DOHH2 (cell line): Measurements from ENCODE around the gene CTSD.
"Not testable (repeated sequence)": the region's sequence is repeated elsewhere in the genome, so short reads cannot be mapped to it uniquely, and the experiment has no call there.

Experiments
- H3F3A ChIP-seq: fragments of 200-600 bp; sonication (generic), shearing (Covaris generic); 2 replicates; pipeline ENCODE4 v1.6.0; 2016; ENCODE audit warnings: antibody characterized with exemption, mild to moderate bottlenecking; ENCODE audit not compliant: control insufficient read depth, insufficient read depth
- H3K27ac ChIP-seq: fragments of 200-600 bp; sonication (generic); 2 replicates; pipeline ENCODE4 v1.5.1; 2014; ENCODE audit warnings: low read depth, mild to moderate bottlenecking, low read length, moderate library complexity
- H3K27me3 ChIP-seq: fragments of 200-600 bp; sonication (generic); 2 replicates; pipeline ENCODE4 v1.6.1; 2014; ENCODE audit warnings: mild to moderate bottlenecking, low read length, mixed read lengths; ENCODE audit not compliant: control insufficient read depth
- H3K36me3 ChIP-seq: fragments of 200-600 bp; sonication (generic); 2 replicates; pipeline ENCODE4 v1.6.1; 2014; ENCODE audit warnings: mild to moderate bottlenecking, low read length, moderate library complexity, mixed read lengths; ENCODE audit not compliant: control insufficient read depth
- H3K4me1 ChIP-seq: fragments of 200-600 bp; sonication (generic); 2 replicates; pipeline ENCODE4 v1.6.1; 2014; ENCODE audit warnings: mild to moderate bottlenecking, low read length, mixed read lengths; ENCODE audit not compliant: control insufficient read depth
- H3K4me2 ChIP-seq: fragments of 200-600 bp; sonication (generic); 2 replicates; pipeline ENCODE4 v1.6.0; 2014; ENCODE audit warnings: mild to moderate bottlenecking, low read length, moderate library complexity
- H3K4me3 ChIP-seq: fragments of 200-600 bp; sonication (generic); 2 replicates; pipeline ENCODE4 v1.5.1; 2014; ENCODE audit warnings: mild to moderate bottlenecking, low read length, mixed read lengths
- H3K79me2 ChIP-seq: fragments of 200-600 bp; sonication (generic); 2 replicates; pipeline ENCODE4 v1.6.1; 2014; ENCODE audit warnings: mild to moderate bottlenecking, low read length, mixed read lengths; ENCODE audit not compliant: control insufficient read depth
- H3K9me2 ChIP-seq: fragments of 200-600 bp; sonication (generic); replicated peaks from 2 replicates; pipeline ENCODE4 v1.6.1; 2014; ENCODE audit warnings: mild to moderate bottlenecking, low read length, mixed read lengths; ENCODE audit not compliant: control insufficient read depth
- H3K9me3 ChIP-seq: fragments of 200-600 bp; sonication (generic); 2 replicates; pipeline ENCODE4 v1.6.1; 2014; ENCODE audit warnings: antibody characterized with exemption, low read length, mixed read lengths; ENCODE audit not compliant: control insufficient read depth, insufficient read depth
- H4K20me1 ChIP-seq: fragments of 200-600 bp; sonication (generic); 2 replicates; pipeline ENCODE4 v1.6.0; 2014; ENCODE audit warnings: low read depth, mild to moderate bottlenecking, antibody characterized with exemption, low read length, moderate library complexity; ENCODE audit not compliant: control insufficient read depth, insufficient read depth
- EZH2phosphoT487 ChIP-seq: fragments of 200-600 bp; sonication (generic); IDR thresholded peaks from 2 replicates; pipeline ENCODE4 v1.6.1; 2017; ENCODE audit warnings: borderline replicate concordance, mild to moderate bottlenecking, antibody characterized with exemption, low read length, moderate library complexity, mixed read lengths
- TF ChIP-seq, protein P1 (sequence below): fragments of 200-600 bp; sonication (generic); IDR thresholded peaks from one replicate; pipeline ENCODE4 v1.5.1; 2014; ENCODE audit warnings: antibody characterized with exemption, mild to moderate bottlenecking, low read depth, low read length; ENCODE audit not compliant: poor library complexity, severe bottlenecking

Gene CTSD

GRCh38 chr11:1771273-1771672, 7.5 kb upstream of the CTSD start:
- TF ChIP-seq EZH2phosphoT487: no peak
- TF ChIP-seq, protein P1, sequence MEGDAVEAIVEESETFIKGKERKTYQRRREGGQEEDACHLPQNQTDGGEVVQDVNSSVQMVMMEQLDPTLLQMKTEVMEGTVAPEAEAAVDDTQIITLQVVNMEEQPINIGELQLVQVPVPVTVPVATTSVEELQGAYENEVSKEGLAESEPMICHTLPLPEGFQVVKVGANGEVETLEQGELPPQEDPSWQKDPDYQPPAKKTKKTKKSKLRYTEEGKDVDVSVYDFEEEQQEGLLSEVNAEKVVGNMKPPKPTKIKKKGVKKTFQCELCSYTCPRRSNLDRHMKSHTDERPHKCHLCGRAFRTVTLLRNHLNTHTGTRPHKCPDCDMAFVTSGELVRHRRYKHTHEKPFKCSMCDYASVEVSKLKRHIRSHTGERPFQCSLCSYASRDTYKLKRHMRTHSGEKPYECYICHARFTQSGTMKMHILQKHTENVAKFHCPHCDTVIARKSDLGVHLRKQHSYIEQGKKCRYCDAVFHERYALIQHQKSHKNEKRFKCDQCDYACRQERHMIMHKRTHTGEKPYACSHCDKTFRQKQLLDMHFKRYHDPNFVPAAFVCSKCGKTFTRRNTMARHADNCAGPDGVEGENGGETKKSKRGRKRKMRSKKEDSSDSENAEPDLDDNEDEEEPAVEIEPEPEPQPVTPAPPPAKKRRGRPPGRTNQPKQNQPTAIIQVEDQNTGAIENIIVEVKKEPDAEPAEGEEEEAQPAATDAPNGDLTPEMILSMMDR: no peak
- Histone ChIP-seq H3K79me2 (no peaks in the 10 kb centered on the region), H3K36me3 (no peaks in the 10 kb centered on the region), H3K4me1 (no peaks in the 10 kb centered on the region), H3K27ac (no peak overlapping the region), H3K27me3 (no peaks in the 10 kb centered on the region; the same call in 1 of the 2 replicates), H3F3A (no peaks in the 10 kb centered on the region), H3K4me3 (no peak overlapping the region), H4K20me1 (no peaks in the 10 kb centered on the region), H3K9me2 (no peaks in the 10 kb centered on the region), H3K9me3 (no peaks in the 10 kb centered on the region), H3K4me2 (no peak overlapping the region)

- no peak for TF ChIP-seq EZH2phosphoT487
- TF ChIP-seq, protein P1: no peak
- no peak overlapping the region for H3K4me2 ChIP-seq
Measured at GRCh38 chr11:1770528-1770927, 6.8 kb upstream of the CTSD start.

GRCh38 chr11:1770061-1770460, 6.3 kb upstream of the CTSD start:
- TF ChIP-seq, protein P1: no peak
- TF ChIP-seq EZH2phosphoT487: no peak
- H3K4me2 ChIP-seq: no peak overlapping the region
- H3F3A ChIP-seq: no peaks in the 10 kb centered on the region
- no peak overlapping the region for H3K27ac ChIP-seq
- H3K4me1 ChIP-seq: no peaks in the 10 kb centered on the region
- no peak overlapping the region for H3K4me3 ChIP-seq
- no peaks in the 10 kb centered on the region for H3K36me3 ChIP-seq
- H3K79me2 ChIP-seq: no peaks in the 10 kb centered on the region
- no peaks in the 10 kb centered on the region for H3K9me3 ChIP-seq
- no peaks in the 10 kb centered on the region for H3K9me2 ChIP-seq
- H4K20me1 ChIP-seq: no peaks in the 10 kb centered on the region
- no peaks in the 10 kb centered on the region; the same call in 1 of the 2 replicates for H3K27me3 ChIP-seq

More at GRCh38 chr11:1770528-1770927, 6.8 kb upstream of the CTSD start:
- no peaks in the 10 kb centered on the region; the same call in 1 of the 2 replicates for H3K27me3 ChIP-seq
- no peaks in the 10 kb centered on the region for H3K4me1 ChIP-seq
- H4K20me1 ChIP-seq: no peaks in the 10 kb centered on the region
- no peak overlapping the region for H3K4me3 ChIP-seq
- no peaks in the 10 kb centered on the region for H3K36me3 ChIP-seq
- H3K9me3 ChIP-seq: no peaks in the 10 kb centered on the region
- H3F3A ChIP-seq: no peaks in the 10 kb centered on the region
- no peaks in the 10 kb centered on the region for H3K9me2 ChIP-seq
- H3K27ac ChIP-seq: no peak overlapping the region
- H3K79me2 ChIP-seq: no peaks in the 10 kb centered on the region

DNA sequence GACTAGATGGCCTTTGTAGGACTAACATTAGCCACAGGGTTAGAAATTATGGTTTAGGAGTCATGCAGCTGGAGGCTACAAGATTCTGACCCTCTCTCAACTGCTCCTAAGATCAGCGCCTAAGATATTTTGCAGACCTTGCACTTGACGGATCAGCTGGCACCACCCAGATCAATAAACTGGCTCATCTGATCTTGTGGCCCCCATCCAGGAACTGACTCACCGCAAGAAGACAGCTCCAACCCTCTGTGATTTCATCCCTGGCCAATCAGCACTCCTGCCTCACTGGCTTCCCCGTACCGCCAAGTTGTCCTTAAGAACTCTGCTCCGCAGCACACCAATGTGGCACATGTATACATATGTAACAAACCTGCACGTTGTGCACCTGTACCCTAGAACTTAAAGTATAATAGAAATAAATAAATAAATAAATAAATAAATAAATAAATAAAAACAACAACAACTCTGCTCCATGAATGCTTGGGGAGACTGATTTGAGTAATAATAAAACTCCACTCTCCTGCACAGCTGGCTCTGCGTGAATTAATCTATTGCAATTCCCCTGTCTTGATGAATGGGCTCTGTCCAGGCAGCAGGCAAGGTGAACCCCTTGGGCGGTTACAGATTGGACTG, 5.7 kb upstream of the CTSD start:
- not testable (repeated sequence) for H3K9me3 ChIP-seq, H4K20me1 ChIP-seq, H3K4me1 ChIP-seq, H3K9me2 ChIP-seq, H3K27me3 ChIP-seq, H3F3A ChIP-seq, H3K79me2 ChIP-seq, H3K36me3 ChIP-seq, H3K4me2 ChIP-seq, H3K27ac ChIP-seq, H3K4me3 ChIP-seq
